ENCODE measurements around the gene GPATCH8. TPM values are rescaled to one million over a fixed set of nuclear protein-coding genes. Genes with fewer than 3 reads are reported as not detected.

Gene GPATCH8
- total and polyA plus RNA-seq, 9 of the 15 experiments (the other 6 are each of a cell fraction or from before 2014, with no cell fraction given) = 10.6 to 29.6 (median 13.2) TPM

DNA sequence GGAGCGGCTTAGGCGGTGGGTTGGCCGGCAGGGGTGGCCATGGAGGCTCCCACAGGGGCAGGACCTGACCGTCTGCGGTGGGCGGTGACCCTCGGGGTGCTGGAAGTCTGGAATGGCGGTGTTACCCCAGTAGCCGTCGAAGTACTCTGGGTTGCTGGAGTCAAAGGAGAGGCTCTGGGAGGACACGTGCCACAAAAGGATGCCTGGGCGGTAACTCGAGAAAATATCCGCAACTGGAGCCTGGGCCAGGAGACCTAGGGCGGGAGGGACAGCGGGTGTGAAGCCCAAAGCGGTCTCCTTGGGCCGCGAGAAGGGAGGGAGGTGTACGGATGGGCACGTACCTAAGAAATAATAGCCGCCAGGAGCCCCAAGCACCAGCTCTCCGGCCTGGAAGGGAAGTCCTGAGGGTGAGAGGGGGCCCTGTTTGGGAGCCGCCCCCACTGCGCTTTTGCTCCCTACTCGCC lies 118.4 kb downstream of the GPATCH8 start:
- Histone ChIP-seq H3K9me3 (replicated peaks; ENCODE audit: control insufficient read depth, insufficient read depth, low read depth, low read length) (no peaks in the 10 kb centered on the region), H3K27me3 (ENCODE audit: control insufficient read depth in 2 of 2, insufficient read depth in 2 of 2, low read length in 2 of 2) (no peaks in the 10 kb centered on the region; a peak in 1 of 5 replicates), H3K4me1 (replicated peaks in 1 of 2; ENCODE audit: control insufficient read depth in 2 of 2, insufficient read depth in 2 of 2, low read length in 2 of 2) (peaks cover 26 to 40% of the 10 kb centered on the region in 2 experiments), H2AFZ (ENCODE audit: low read depth, low read length) (peak overlapping the region; percentile 87), H3K79me2 (ENCODE audit: control insufficient read depth, insufficient read depth, low read length) (peaks cover 7% of the 10 kb centered on the region; the same call in 2 of the 3 replicates), H3K27ac (ENCODE audit: extremely low read depth, low read depth, low read length) (peak overlapping the region; percentile 27), H3K9ac (ENCODE audit: insufficient read depth in 1 of 2, low read depth in 2 of 2, low read length in 2 of 2) (peak overlapping the region; percentile 53 to 91; a peak in 3 of 4 replicates), H3K4me3 (peak overlapping the region; percentile 58), H4K20me1 (replicated peaks; ENCODE audit: control insufficient read depth, insufficient read depth, low read length) (no peaks in the 10 kb centered on the region), H3K9me1 (ENCODE audit: control insufficient read depth, insufficient read depth, low read length) (no peaks in the 10 kb centered on the region), H3K4me2 (ENCODE audit: insufficient read depth, low read length) (peak overlapping the region; percentile 67), H3K36me3 (ENCODE audit: control insufficient read depth, insufficient read depth, low read length) (no peaks in the 10 kb centered on the region)
- ATAC-seq (no peak), DNase-seq (ENCODE audit: extremely low read depth in 1 of 4, low spot score in 3 of 4) (no peak), FAIRE-seq (no peak)
- intact Hi-C loops (cut with micrococcal nuclease) = loop anchor here (5.0 kb wide), 1 partner anchor 117 kb away; the partner anchor contains the start of gene GPATCH8
- 32% methylated on average over 22 of the region's 26 CpGs for WGBS (ENCODE audit: insufficient coverage, low coverage, missing lambda C conversion rate)
- BruUV-seq (replicated peaks) = no TSS peak
- ChIA-PET CTCF (ENCODE audit: low intra/inter-chr PET ratio) (no interaction called here), POLR2A (interaction anchor here (0.6 to 1.8 kb wide), 11 partner anchors 9 to 286 kb away, joined by 3 to 7 read pairs (median 3); partner anchors contain the start of gene GPATCH8)
- in situ Hi-C loops (cut with MboI) = no loop called here
- TF ChIP-seq PHF20 (IDR thresholded peaks at IDR 0.05; ENCODE audit: partially characterized antibody) = no peak
- TF ChIP-seq GTF2E2 (tag; IDR thresholded peaks at IDR 0.05) = no peak
- 0 out of 2 replicates have a peak, but pooled peaks have one; percentile 2 for TF ChIP-seq BHLHE40 (IDR thresholded peaks at IDR 0.05; ENCODE audit: low read length)
- TF ChIP-seq L3MBTL2 (IDR thresholded peaks at IDR 0.05) = peak; percentile 91
- peak; percentile 20; the same call in 1 of the 2 replicates for TF ChIP-seq RNF2 (IDR thresholded peaks at IDR 0.05)
- TF ChIP-seq E2F6 (IDR thresholded peaks at IDR 0.05; ENCODE audit: borderline replicate concordance in 1 of 2, extremely low read depth in 1 of 2, insufficient read depth in 1 of 2, insufficient read length in 1 of 2, low read depth in 1 of 2, low read length in 1 of 2, poor library complexity in 1 of 2, severe bottlenecking in 1 of 2) = peak; percentile 77 to 91
- TF ChIP-seq CBX3 (IDR thresholded peaks at IDR 0.05; ENCODE audit: borderline replicate concordance in 1 of 2, low read length in 2 of 2) = 0 out of 3 replicates have a peak, but pooled peaks of 1 of the 2 experiments have one; percentile 39
- TF ChIP-seq, protein P1, sequence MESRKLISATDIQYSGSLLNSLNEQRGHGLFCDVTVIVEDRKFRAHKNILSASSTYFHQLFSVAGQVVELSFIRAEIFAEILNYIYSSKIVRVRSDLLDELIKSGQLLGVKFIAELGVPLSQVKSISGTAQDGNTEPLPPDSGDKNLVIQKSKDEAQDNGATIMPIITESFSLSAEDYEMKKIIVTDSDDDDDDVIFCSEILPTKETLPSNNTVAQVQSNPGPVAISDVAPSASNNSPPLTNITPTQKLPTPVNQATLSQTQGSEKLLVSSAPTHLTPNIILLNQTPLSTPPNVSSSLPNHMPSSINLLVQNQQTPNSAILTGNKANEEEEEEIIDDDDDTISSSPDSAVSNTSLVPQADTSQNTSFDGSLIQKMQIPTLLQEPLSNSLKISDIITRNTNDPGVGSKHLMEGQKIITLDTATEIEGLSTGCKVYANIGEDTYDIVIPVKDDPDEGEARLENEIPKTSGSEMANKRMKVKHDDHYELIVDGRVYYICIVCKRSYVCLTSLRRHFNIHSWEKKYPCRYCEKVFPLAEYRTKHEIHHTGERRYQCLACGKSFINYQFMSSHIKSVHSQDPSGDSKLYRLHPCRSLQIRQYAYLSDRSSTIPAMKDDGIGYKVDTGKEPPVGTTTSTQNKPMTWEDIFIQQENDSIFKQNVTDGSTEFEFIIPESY (CRISPR knock-in tag; IDR thresholded peaks at IDR 0.05) = peak; percentile 89
- TF ChIP-seq MBD2 (IDR thresholded peaks at IDR 0.05; ENCODE audit: borderline replicate concordance, low read depth) = 0 out of 2 replicates have a peak, but pooled peaks have one; percentile 18
- no peak for TF ChIP-seq MTA1 (IDR thresholded peaks at IDR 0.05; ENCODE audit: borderline replicate concordance)
- no peak for TF ChIP-seq JUN (IDR thresholded peaks at IDR 0.05; ENCODE audit: borderline replicate concordance, low read depth, low read length)
- TF ChIP-seq JUN (CRISPR knock-in tag; IDR thresholded peaks at IDR 0.05; ENCODE audit: borderline replicate concordance) = 0 out of 2 replicates have a peak, but pooled peaks have one; percentile 42
- TF ChIP-seq, protein P2, sequence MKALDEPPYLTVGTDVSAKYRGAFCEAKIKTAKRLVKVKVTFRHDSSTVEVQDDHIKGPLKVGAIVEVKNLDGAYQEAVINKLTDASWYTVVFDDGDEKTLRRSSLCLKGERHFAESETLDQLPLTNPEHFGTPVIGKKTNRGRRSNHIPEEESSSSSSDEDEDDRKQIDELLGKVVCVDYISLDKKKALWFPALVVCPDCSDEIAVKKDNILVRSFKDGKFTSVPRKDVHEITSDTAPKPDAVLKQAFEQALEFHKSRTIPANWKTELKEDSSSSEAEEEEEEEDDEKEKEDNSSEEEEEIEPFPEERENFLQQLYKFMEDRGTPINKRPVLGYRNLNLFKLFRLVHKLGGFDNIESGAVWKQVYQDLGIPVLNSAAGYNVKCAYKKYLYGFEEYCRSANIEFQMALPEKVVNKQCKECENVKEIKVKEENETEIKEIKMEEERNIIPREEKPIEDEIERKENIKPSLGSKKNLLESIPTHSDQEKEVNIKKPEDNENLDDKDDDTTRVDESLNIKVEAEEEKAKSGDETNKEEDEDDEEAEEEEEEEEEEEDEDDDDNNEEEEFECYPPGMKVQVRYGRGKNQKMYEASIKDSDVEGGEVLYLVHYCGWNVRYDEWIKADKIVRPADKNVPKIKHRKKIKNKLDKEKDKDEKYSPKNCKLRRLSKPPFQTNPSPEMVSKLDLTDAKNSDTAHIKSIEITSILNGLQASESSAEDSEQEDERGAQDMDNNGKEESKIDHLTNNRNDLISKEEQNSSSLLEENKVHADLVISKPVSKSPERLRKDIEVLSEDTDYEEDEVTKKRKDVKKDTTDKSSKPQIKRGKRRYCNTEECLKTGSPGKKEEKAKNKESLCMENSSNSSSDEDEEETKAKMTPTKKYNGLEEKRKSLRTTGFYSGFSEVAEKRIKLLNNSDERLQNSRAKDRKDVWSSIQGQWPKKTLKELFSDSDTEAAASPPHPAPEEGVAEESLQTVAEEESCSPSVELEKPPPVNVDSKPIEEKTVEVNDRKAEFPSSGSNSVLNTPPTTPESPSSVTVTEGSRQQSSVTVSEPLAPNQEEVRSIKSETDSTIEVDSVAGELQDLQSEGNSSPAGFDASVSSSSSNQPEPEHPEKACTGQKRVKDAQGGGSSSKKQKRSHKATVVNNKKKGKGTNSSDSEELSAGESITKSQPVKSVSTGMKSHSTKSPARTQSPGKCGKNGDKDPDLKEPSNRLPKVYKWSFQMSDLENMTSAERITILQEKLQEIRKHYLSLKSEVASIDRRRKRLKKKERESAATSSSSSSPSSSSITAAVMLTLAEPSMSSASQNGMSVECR (CRISPR knock-in tag; IDR thresholded peaks at IDR 0.05) = no peak

Data from K562 (cell line).